Omental fat pad (tissue), 4 donors: ENCODE data around the gene ADGRL1. TPM values are rescaled to one million over a fixed set of nuclear protein-coding genes. Genes with fewer than 3 reads are reported as not detected.
"Not testable (repeated sequence)": the region's sequence is repeated elsewhere in the genome, so short reads cannot be mapped to it uniquely, and the experiment has no call there.

Experiments used
- ATAC-seq: fragments of 150-250 bp; one replicate; pipeline ENCODE4 v1.9.1; 2016; ENCODE audit warnings: mild to moderate bottlenecking, moderate library complexity; ENCODE audit not compliant: low FRiP score
- DNase-seq: peaks from one replicate; pipeline ENCODE4 v3.0.0-alpha.2; 2019; ENCODE audit warnings: low spot score
- CTCF ChIP-seq, 3 donors: fragments of 450-650 bp; IDR thresholded peaks; one replicate each; pipeline ENCODE4 v1.5.1; 2016 to 2017; ENCODE audit warnings: antibody characterized with exemption in 3 of 3, mild to moderate bottlenecking in 3 of 3, moderate library complexity in 2 of 3
- total RNA-seq, 4 donors: library from RNA; depleted of rRNA; stranded (reverse); fragments of >200 nt; gene quantifications; one replicate each; pipeline ENCODE4 v1.1.0, GENCODE V29; 2016

Gene ADGRL1
- total RNA-seq, 4 donors from 2014 or later, result 7.7 to 18.0 (median 13.9) TPM

- DNase-seq (no peak), ATAC-seq (no peak)
- TF ChIP-seq CTCF (IDR thresholded peaks at IDR 0.05), result no peak
Measured at GRCh38 chr19:14237014-14237941, 31.3 kb upstream of the ADGRL1 start.

DNA sequence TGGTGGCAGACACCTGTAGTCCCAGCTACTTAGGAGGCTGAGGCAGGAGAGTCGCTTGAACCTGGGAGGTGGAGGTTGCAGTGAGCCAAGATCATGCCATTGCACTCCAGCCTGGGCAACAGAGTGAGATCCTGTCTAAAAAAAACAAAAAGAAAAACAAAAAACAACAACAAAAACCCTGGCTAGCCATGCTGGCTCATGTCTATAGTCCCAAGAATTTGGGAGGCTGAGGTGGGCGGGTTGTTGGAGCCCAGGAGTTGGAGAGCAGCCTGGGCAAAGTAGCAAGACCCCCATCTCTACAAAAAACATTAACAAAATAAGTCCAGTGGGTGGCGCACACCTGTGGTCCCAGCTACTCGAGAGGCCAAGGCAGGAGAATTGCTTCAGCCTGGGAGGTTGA is 27.0 kb upstream of the ADGRL1 start:
- DNase-seq, ATAC-seq: not testable (repeated sequence)

GRCh38 chr19:14228446-14229071 is 22.6 kb upstream of the ADGRL1 start:
- DNase-seq, ATAC-seq: not testable (repeated sequence)

DNA sequence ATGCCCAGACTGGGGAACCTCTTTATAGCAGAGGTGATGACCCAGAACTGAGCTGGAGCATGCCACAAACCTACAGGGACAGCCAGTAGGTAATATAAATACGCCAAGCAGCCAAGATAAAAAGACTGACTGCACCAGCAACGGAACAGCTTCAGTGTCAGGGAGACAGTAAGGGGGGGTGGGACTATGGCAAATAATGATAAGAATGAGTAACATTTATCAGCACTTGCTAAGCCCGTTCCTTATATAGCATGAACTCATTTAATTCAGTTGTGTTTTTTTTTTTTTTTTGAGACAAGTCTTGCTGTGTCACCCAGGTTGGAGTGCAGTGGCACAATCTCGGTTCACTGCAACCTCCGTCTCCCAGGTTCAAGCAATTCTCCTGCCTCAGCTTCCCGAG is 20.5 kb upstream of the ADGRL1 start:
- not testable (repeated sequence) for DNase-seq, ATAC-seq

- no peak for TF ChIP-seq CTCF (IDR thresholded peaks at IDR 0.05)
- no peak for DNase-seq
- no peak for ATAC-seq
Measured at GRCh38 chr19:14222886-14223285, 16.9 kb upstream of the ADGRL1 start.

- ATAC-seq (peak; percentile 42), DNase-seq (peak; percentile 25)
Measured at GRCh38 chr19:14221345-14221744, 15.4 kb upstream of the ADGRL1 start.

GRCh38 chr19:14218620-14219330 is 12.8 kb upstream of the ADGRL1 start:
- ATAC-seq, result no peak
- no peak for TF ChIP-seq CTCF (IDR thresholded peaks at IDR 0.05)
- DNase-seq, result no peak

- not testable (repeated sequence) for DNase-seq
Measured at GRCh38 chr19:14217886-14218285, 11.9 kb upstream of the ADGRL1 start.

DNA sequence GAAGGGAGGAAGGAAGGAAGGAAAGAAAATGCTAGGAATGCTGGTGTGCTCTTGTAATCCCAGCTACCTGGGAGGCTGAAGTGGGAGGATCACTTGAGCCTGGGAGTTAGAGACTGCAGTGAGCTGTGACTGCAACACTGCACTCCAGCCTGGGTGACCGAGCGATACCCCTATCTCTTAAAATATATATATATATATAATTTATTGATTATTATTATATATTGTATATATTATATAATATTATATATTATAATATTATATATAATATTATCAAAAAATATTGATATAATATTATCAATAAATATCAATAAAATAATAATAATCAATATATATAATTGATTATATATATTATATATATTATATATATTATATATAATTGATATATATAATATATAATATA is 8.6 kb upstream of the ADGRL1 start:
- DNase-seq, result no peak
- ATAC-seq, result no peak
- no peak for TF ChIP-seq CTCF (IDR thresholded peaks at IDR 0.05)

More at GRCh38 chr19:14217886-14218285, 11.9 kb upstream of the ADGRL1 start:
- peak; percentile 18 for ATAC-seq

- not testable (repeated sequence) for DNase-seq, ATAC-seq
Measured at GRCh38 chr19:14210182-14210581, 4.2 kb upstream of the ADGRL1 start.

GRCh38 chr19:14209401-14209800 is 3.4 kb upstream of the ADGRL1 start:
- DNase-seq, ATAC-seq: not testable (repeated sequence)

DNA sequence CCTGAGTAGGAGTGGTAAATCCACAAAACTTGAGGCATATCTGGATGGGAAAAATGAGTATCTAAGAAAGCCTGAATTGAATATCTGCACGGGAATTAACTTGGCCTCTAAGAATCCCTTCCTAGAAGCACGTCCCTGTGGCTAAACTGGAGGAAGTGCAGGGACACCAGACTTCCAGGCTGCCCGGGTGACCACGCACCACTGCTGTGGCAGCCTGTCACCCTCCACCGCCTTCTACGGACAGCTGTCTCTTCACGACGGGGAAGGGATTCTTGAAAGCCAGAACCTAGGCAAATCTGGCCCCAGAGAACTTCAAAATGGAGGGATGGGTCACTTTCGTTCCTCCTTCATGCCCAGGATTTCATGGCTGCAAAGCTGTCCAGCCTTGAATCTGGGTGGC is 2.5 kb upstream of the ADGRL1 start:
- DNase-seq, ATAC-seq: not testable (repeated sequence)

DNA sequence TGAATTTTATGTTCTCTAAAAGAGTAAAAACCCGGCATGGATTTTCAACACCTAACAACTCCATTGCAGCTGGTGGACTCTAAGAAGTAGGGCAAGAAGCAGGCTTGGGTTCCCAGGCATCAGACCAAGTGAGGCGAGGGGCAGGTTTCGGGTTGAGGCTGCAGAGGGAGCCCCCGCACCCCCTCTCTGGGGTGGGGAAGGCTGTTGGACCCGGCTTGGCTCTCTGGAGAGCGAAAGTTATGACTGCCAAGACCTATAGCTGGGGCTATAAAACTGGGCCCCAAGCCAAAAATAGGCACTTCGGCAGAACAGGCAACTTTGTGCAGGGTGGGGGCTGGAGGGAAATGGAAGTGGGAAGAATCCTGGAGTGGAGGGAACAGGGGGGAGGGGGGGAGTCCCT is 1.8 kb upstream of the ADGRL1 start:
- not testable (repeated sequence) for DNase-seq, ATAC-seq
